Lung (tissue), 12 donors: ENCODE measurements around the gene PYGM. TPM values are rescaled to one million over a fixed set of nuclear protein-coding genes. Genes with fewer than 3 reads are reported as not detected.

ENCODE experiments used
- ATAC-seq: fragments of 200-7000 bp; cut with Tn5 transposase; one replicate; pipeline ENCODE4 v1.9.1; 2020; ENCODE audit warnings: moderate number of reproducible peaks; ENCODE audit not compliant: insufficient read depth, low FRiP score
- DNase-seq, 3 donors: peaks; one replicate each; pipeline ENCODE4 v3.0.0-alpha.2; 2013 to 2017
- H3K27ac ChIP-seq, 2 donors: one replicate each; pipeline ENCODE4 v1.5.1; 2013; ENCODE audit warnings: mild to moderate bottlenecking in 2 of 2, moderate library complexity in 2 of 2, control low read depth in 1 of 2, inconsistent platforms in 1 of 2, low read depth in 1 of 2, low read length in 1 of 2
- H3K27me3 ChIP-seq, 3 donors: one replicate each; pipeline ENCODE4 v1.5.1; 2013; ENCODE audit warnings: low read length in 2 of 3; ENCODE audit not compliant: control insufficient read depth in 3 of 3, insufficient read depth in 3 of 3
- H3K36me3 ChIP-seq, 4 donors: one replicate each; pipeline ENCODE4 v1.5.1; 2013; ENCODE audit warnings: low read length in 4 of 4, mild to moderate bottlenecking in 1 of 4, moderate library complexity in 1 of 4; ENCODE audit not compliant: control insufficient read depth in 4 of 4, insufficient read depth in 4 of 4
- H3K4me1 ChIP-seq, 5 donors: one replicate each; pipeline ENCODE4 v1.5.1; 2013; ENCODE audit warnings: low read length in 5 of 5, mild to moderate bottlenecking in 2 of 5, moderate library complexity in 1 of 5; ENCODE audit not compliant: control insufficient read depth in 5 of 5, insufficient read depth in 5 of 5
- H3K4me3 ChIP-seq: one replicate; pipeline ENCODE4 v1.5.1; 2013; ENCODE audit warnings: mild to moderate bottlenecking, control low read depth, moderate library complexity
- H3K9ac ChIP-seq, 2 donors: one replicate each; pipeline ENCODE4 v1.5.1; 2013; ENCODE audit warnings: low read length in 2 of 2, control low read depth in 1 of 2; ENCODE audit not compliant: insufficient read depth in 1 of 2
- H3K9me3 ChIP-seq, 4 donors: one replicate each; pipeline ENCODE4 v1.5.1; 2013; ENCODE audit warnings: low read length in 3 of 4, mild to moderate bottlenecking in 1 of 4, moderate library complexity in 1 of 4; ENCODE audit not compliant: control insufficient read depth in 4 of 4, insufficient read depth in 3 of 4
- CTCF ChIP-seq: IDR thresholded peaks from 2 replicates; pipeline ENCODE4 v1.5.1; 2012; ENCODE audit warnings: mild to moderate bottlenecking; ENCODE audit errors: control extremely low read depth, extremely low read depth
- WGBS, 2 donors: extraction: QIAGEN DNeasy Blood & Tissue Kit; methylation state at CpG; one replicate each; pipeline ENCODE4 v1.1.7; 2013; 5-methylcytosine and 5-hydroxymethylcytosine counted together
- polyA plus RNA-seq, 2 donors: library from polyadenylated mRNA; stranded (reverse); fragments of 200-250 nt; gene quantifications; one replicate each; pipeline ENCODE4 v1.2.1, GENCODE V29; 2013
- total RNA-seq, 2 donors: library from RNA; depleted of rRNA in 1 of 2; stranded (reverse); fragments of >200 nt in 1 of 2; gene quantifications; one replicate each; pipeline ENCODE4 v1.2.1, GENCODE V29; 2014 to 2021
- donor health status: control.
- donor health status: control.
- donor health status: Bipolar disorder and iron deficiency.
- donor health status: healthy.
- donor health status: DM: yes; HTN: yes; CAD: no.

PYGM gene
- total and polyA plus RNA-seq, 4 donors, result 1.2 to 3.8 (median 2.5) TPM

DNA sequence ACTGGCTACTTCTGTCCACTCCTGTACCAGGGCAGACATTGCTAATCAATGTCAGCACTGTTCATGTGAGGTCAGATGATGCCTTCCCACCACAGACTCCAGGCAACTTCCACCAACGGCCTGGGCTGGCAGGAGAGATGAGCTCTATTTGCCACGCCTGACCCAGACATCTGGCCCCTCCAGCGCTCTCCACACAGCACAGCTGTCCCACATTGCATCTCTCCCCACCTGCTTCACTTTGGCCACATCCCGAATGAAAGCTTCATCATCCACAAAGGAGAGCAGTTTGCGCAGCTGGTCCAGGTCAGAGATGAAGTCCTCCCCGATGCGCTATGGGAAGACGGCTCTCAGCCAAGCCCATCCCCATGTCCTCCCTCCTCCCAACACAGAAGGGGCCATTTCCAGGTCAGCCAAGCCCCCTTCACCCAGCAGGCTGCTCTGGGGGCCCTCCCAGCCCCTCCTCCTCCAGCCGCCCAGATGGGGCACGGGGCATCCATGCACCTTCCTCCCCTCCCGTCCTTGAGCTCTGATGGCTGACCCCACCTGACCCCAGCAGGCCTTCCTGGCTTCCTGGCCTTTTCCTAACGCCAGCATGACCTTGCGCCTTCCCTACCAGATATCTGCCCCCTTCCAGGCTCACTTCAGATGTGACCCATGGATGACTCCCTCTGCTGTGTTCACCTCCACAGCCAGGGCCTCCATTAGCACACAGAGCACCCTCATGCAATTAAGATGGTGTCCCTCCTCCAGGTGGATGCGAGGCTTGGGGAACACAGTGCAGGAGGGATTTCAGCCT lies 7.4 kb downstream of the PYGM start:
- no peak overlapping the region for H3K9ac ChIP-seq
- H3K9me3 ChIP-seq, result no peaks in the 10 kb centered on the region
- no peaks in the 10 kb centered on the region for H3K4me1 ChIP-seq
- H3K4me3 ChIP-seq, result no peak overlapping the region
- no peak for TF ChIP-seq CTCF
- WGBS, 2 donors, result 88 to 94% methylated on average over 14 of the region's 14 CpGs
- H3K27me3 ChIP-seq, result no peaks in the 10 kb centered on the region
- ATAC-seq, result no peak
- H3K36me3 ChIP-seq, result peaks cover 0 to 4% (median 1%) of the 10 kb centered on the region in 4 donors
- no peak overlapping the region for H3K27ac ChIP-seq
- no peak for DNase-seq

- Histone ChIP-seq H3K9ac (no peak overlapping the region), H3K27ac (no peak overlapping the region), H3K36me3 (peaks cover 0 to 4% (median 1%) of the 10 kb centered on the region in 4 donors), H3K27me3 (no peaks in the 10 kb centered on the region), H3K4me1 (no peaks in the 10 kb centered on the region), H3K4me3 (no peak overlapping the region), H3K9me3 (no peaks in the 10 kb centered on the region)
- DNase-seq (no peak), ATAC-seq (no peak)
- WGBS, 2 donors, result 93 to 96% methylated on average over 9 of the region's 9 CpGs
- TF ChIP-seq CTCF, result no peak
Observed at GRCh38 chr11:64751580-64751979, 8.2 kb downstream of the PYGM start.

GRCh38 chr11:64751136-64751535 lies 8.6 kb downstream of the PYGM start:
- Histone ChIP-seq H3K9me3 (no peaks in the 10 kb centered on the region), H3K9ac (no peak overlapping the region), H3K4me3 (no peak overlapping the region), H3K36me3 (peaks cover 0 to 4% (median 1%) of the 10 kb centered on the region in 4 donors), H3K4me1 (no peaks in the 10 kb centered on the region), H3K27ac (no peak overlapping the region), H3K27me3 (no peaks in the 10 kb centered on the region)
- ATAC-seq (no peak), DNase-seq (no peak)
- 92 to 93% methylated on average over 9 of the region's 9 CpGs for WGBS, 2 donors
- no peak for TF ChIP-seq CTCF
